ENCODE results near the gene CDRT4. TPM values are rescaled to one million over a fixed set of nuclear protein-coding genes. Genes with fewer than 3 reads are reported as not detected.

CDRT4 gene
- polyA plus RNA-seq, 1 experiment = 4.1 TPM

DNA sequence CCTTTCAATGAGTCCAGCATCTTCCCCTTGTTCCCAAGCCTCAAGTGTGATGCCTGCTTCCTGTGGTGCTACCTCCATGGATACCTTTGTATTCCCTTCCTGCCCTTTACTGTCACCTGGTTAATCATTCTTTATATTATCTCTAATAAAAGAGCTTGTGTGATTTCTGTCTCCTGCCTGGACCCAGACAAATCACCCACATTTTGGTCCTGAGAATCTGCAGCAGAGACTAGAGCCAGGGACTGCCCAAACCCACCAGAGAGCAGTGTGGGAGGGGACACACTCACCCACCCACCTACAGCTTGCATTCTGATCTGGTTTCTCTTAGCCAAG, 30.2 kb downstream of the CDRT4 start:
- no peaks in the 10 kb centered on the region for H3K27me3 ChIP-seq (ENCODE audit: control insufficient read depth, insufficient read depth, low read length)
- no peaks in the 10 kb centered on the region for H3K9me3 ChIP-seq (ENCODE audit: control insufficient read depth, insufficient read depth, low read length)
- ChIA-PET CTCF (interaction anchor here (1.0 to 2.5 kb wide), 5 partner anchors 10 to 179 kb away, joined by 3 to 14 read pairs (median 4); no protein-coding TSS in a partner anchor), POLR2A (interaction anchor here (1.2 to 1.5 kb wide), 5 partner anchors 20 to 177 kb away, joined by 3 to 13 read pairs (median 5); no protein-coding TSS in a partner anchor)
- TF ChIP-seq, protein P1, sequence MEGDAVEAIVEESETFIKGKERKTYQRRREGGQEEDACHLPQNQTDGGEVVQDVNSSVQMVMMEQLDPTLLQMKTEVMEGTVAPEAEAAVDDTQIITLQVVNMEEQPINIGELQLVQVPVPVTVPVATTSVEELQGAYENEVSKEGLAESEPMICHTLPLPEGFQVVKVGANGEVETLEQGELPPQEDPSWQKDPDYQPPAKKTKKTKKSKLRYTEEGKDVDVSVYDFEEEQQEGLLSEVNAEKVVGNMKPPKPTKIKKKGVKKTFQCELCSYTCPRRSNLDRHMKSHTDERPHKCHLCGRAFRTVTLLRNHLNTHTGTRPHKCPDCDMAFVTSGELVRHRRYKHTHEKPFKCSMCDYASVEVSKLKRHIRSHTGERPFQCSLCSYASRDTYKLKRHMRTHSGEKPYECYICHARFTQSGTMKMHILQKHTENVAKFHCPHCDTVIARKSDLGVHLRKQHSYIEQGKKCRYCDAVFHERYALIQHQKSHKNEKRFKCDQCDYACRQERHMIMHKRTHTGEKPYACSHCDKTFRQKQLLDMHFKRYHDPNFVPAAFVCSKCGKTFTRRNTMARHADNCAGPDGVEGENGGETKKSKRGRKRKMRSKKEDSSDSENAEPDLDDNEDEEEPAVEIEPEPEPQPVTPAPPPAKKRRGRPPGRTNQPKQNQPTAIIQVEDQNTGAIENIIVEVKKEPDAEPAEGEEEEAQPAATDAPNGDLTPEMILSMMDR (IDR thresholded peaks at IDR 0.05; ENCODE audit: low read depth, low read length) = no peak
- no peak for DNase-seq (ENCODE audit: low read depth, low spot score)
- no peak overlapping the region for H3K27ac ChIP-seq (ENCODE audit: low read depth, low read length)
- H3K4me3 ChIP-seq (ENCODE audit: low read depth, low read length) = no peak overlapping the region

DNA sequence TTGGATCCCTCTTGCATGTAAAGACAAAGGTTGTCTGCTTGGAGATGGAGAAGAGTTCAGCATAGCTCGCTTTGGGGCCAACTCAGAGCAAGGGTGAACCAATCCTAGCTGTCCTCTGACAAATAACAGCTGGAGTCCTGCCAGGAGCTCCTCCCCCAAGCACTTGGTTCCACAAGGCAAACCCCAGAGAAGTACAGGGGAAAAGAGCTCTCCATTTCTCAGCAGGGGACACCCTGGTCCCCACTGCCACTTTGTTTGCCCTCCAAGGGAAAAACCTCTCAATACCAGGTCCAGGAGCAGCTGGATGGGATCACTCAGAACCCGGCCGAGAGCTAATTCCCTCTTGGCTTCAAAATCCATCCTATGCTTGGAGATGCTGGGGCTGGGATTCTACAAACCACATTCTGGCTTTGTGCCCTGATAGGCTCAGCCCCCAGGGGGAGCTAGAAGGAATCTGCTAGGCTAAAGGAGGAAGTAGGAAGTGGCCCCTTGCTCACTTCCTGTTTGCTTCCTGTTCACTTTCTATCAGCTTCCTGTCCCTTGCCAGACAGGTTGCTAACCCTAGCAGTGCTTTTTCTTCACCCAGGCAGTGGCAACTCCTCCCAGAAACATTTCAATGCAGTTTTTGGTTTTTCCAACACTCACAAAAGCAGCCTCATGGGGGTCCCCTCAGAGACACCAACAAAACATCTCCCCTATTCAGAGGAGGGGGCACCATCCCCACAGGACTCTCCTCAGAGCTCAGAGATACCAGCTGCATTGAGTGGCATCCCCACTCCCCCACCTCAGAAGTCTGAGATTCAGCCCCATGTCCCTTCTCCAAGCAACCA, 30.7 kb downstream of the CDRT4 start:
- Histone ChIP-seq H3K4me3 (ENCODE audit: low read depth, low read length) (no peak overlapping the region), H3K27ac (ENCODE audit: low read depth, low read length) (peak overlapping the region; percentile 24), H3K9me3 (ENCODE audit: control insufficient read depth, insufficient read depth, low read length) (no peaks in the 10 kb centered on the region), H3K27me3 (ENCODE audit: control insufficient read depth, insufficient read depth, low read length) (no peaks in the 10 kb centered on the region)
- ChIA-PET POLR2A (interaction anchor here (1.1 to 1.5 kb wide), 6 partner anchors 21 to 177 kb away, joined by 3 to 13 read pairs (median 5); no protein-coding TSS in a partner anchor), CTCF (interaction anchor here (0.7 to 2.5 kb wide), 9 partner anchors 11 to 180 kb away, joined by 3 to 14 read pairs (median 4); no protein-coding TSS in a partner anchor)
- DNase-seq (ENCODE audit: low read depth, low spot score) = peak; percentile 13
- TF ChIP-seq, protein P1 (IDR thresholded peaks at IDR 0.05; ENCODE audit: low read depth, low read length) = peak; percentile 51

DNA sequence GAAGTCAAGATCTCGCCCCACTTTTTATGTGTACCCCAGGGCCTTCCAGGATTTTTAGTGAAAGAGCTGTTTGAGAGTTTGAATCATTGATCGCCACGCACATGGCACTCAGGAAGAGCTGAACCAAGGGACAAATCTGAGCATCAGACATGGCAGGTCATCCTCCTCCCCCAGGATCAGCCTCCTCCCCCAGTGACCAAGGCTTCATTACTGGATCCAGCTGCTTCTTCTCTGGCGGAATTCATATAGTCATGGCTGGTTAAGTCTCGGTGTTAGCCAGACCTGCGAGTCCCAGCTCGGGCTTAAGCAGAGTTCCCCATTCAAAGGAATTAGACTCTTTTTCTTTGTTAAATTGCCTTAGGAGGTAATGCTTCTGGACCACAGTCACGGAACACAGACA, 32.5 kb downstream of the CDRT4 start:
- no peak overlapping the region for H3K4me3 ChIP-seq (ENCODE audit: low read depth, low read length)
- no peaks in the 10 kb centered on the region for H3K9me3 ChIP-seq (ENCODE audit: control insufficient read depth, insufficient read depth, low read length)
- ChIA-PET POLR2A (interaction anchor here (0.9 to 1.4 kb wide), 5 partner anchors 22 to 177 kb away, joined by 3 to 8 read pairs (median 4); no protein-coding TSS in a partner anchor), CTCF (interaction anchor here (0.8 to 1.7 kb wide), 4 partner anchors 22 to 178 kb away, joined by 3 to 9 read pairs (median 5); no protein-coding TSS in a partner anchor)
- no peak for DNase-seq (ENCODE audit: low read depth, low spot score)
- no peaks in the 10 kb centered on the region for H3K27me3 ChIP-seq (ENCODE audit: control insufficient read depth, insufficient read depth, low read length)
- H3K27ac ChIP-seq (ENCODE audit: low read depth, low read length) = peak overlapping the region; percentile 83
- TF ChIP-seq, protein P1 (IDR thresholded peaks at IDR 0.05; ENCODE audit: low read depth, low read length) = no peak

DNA sequence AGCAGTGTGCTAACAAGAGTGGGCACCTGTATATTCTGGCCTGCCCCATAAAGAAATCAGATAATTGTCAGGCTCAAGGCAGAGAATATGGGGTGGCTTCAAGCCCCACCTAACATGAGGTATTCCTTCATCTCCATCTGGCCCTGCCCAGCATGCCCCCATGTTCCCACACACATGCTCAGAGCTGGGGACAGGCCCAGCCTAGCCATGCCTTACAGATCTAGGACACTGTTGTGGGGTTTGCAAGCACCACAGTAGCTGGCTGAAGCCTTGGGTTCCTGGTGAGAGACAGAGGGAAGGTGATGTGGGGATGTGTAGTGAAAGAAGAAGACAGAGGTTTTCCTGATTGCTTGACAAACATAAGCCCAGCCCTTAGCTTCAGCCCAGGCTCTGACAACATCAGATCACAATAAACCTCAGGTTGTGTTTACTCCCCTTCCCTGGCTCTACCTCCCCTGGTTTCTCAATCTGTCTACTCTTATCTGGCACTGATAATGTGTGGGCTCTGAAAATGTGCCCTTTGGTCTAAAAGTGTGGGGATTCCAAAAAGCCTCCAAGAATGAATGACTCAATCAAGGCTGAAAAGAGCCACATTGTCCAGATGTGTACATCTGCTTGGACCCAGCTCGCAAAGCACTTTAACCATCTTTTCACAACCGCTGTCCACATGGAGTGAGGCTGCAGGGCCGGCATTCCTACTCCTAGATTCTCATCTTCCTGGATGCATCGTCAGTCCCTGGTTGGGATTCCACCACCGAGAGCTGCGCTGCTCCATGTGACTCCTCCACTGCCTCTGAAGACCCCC, 34.4 kb downstream of the CDRT4 start:
- H3K4me3 ChIP-seq (ENCODE audit: low read depth, low read length) = no peak overlapping the region
- TF ChIP-seq, protein P1 (IDR thresholded peaks at IDR 0.05; ENCODE audit: low read depth, low read length) = no peak
- no peaks in the 10 kb centered on the region for H3K9me3 ChIP-seq (ENCODE audit: control insufficient read depth, insufficient read depth, low read length)
- peak overlapping the region; percentile 83 for H3K27ac ChIP-seq (ENCODE audit: low read depth, low read length)
- H3K27me3 ChIP-seq (ENCODE audit: control insufficient read depth, insufficient read depth, low read length) = no peaks in the 10 kb centered on the region
- peak; percentile 89 for DNase-seq (ENCODE audit: low read depth, low spot score)
- CTCF ChIA-PET = interaction anchor here (0.6 kb wide), 3 partner anchors 15 to 55 kb away, joined by 3 to 4 read pairs (median 4); no protein-coding TSS in a partner anchor
- POLR2A ChIA-PET = interaction anchor here (0.5 to 2.1 kb wide), 9 partner anchors 9 to 170 kb away, joined by 3 to 12 read pairs (median 5); no protein-coding TSS in a partner anchor
